ENCODE results near the gene GLUD2. TPM values are rescaled to one million over a fixed set of nuclear protein-coding genes. Genes with fewer than 3 reads are reported as not detected.

Gene GLUD2
- total RNA-seq, 1 donor from 2014 or later = 0.17 TPM

DNA sequence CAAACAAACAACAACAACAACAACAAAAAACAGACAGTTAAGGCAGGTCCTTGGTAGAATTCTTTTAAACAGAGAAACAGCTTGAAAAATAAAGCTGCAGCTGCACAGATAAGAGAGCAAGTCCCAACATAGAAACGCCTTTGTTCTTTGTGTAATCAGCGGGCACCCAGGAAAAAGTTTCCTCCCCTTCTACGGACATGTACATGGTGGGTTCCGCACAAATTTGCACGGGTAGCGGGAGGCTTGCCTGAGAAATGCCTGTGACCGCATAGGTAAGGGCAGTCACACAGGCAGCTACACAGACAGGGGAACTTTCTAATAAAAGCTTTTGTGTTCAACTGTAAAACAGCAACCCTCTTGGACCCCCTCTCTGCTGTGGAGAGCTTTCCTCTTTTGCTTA is 36.2 kb upstream of the GLUD2 start:
- no peak overlapping the region for H3K4me3 ChIP-seq (ENCODE audit: low read depth, low read length)
- TF ChIP-seq, protein P1, sequence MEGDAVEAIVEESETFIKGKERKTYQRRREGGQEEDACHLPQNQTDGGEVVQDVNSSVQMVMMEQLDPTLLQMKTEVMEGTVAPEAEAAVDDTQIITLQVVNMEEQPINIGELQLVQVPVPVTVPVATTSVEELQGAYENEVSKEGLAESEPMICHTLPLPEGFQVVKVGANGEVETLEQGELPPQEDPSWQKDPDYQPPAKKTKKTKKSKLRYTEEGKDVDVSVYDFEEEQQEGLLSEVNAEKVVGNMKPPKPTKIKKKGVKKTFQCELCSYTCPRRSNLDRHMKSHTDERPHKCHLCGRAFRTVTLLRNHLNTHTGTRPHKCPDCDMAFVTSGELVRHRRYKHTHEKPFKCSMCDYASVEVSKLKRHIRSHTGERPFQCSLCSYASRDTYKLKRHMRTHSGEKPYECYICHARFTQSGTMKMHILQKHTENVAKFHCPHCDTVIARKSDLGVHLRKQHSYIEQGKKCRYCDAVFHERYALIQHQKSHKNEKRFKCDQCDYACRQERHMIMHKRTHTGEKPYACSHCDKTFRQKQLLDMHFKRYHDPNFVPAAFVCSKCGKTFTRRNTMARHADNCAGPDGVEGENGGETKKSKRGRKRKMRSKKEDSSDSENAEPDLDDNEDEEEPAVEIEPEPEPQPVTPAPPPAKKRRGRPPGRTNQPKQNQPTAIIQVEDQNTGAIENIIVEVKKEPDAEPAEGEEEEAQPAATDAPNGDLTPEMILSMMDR (conservative IDR thresholded peaks at IDR 0.05; ENCODE audit: low read depth, low read length) = no peak
- DNase-seq (ENCODE audit: low read depth) = no peak

GRCh38 chrX:121013897-121014455 is 33.4 kb upstream of the GLUD2 start:
- H3K4me3 ChIP-seq (ENCODE audit: low read depth, low read length) = no peak overlapping the region
- DNase-seq (ENCODE audit: low read depth) = no peak
- TF ChIP-seq, protein P1 (conservative IDR thresholded peaks at IDR 0.05; ENCODE audit: low read depth, low read length) = no peak

DNA sequence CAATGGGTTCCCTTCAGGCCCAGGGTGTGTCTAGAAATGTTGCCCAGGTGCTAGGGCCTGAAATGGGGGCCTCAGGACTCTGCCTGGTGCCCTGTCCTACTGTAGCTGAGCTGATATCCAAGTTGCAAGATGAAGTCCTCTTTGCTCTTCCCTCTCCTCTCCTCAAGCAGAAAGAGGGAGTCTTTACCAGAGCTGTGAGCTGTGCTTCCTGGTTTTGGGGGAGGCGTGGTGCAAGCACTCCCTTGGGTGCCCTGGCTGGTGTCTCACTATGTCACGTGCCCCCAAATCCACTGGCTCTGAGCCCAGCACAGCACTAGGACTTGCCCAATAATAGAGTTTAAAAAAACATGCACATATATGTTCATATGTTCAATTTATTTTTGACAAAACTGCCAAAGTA is 32.6 kb upstream of the GLUD2 start:
- DNase-seq (ENCODE audit: low read depth) = no peak
- TF ChIP-seq, protein P1 (conservative IDR thresholded peaks at IDR 0.05; ENCODE audit: low read depth, low read length) = no peak
- H3K4me3 ChIP-seq (ENCODE audit: low read depth, low read length) = no peak overlapping the region

GRCh38 chrX:121028419-121028818 is 19.0 kb upstream of the GLUD2 start:
- DNase-seq (ENCODE audit: low read depth) = no peak
- TF ChIP-seq, protein P1 (conservative IDR thresholded peaks at IDR 0.05; ENCODE audit: low read depth, low read length) = no peak
- no peak overlapping the region for H3K4me3 ChIP-seq (ENCODE audit: low read depth, low read length)

GRCh38 chrX:121030083-121030482 is 17.3 kb upstream of the GLUD2 start:
- TF ChIP-seq, protein P1 (conservative IDR thresholded peaks at IDR 0.05; ENCODE audit: low read depth, low read length) = no peak
- no peak overlapping the region for H3K4me3 ChIP-seq (ENCODE audit: low read depth, low read length)
- DNase-seq (ENCODE audit: low read depth) = no peak

GRCh38 chrX:121032531-121032930 is 14.9 kb upstream of the GLUD2 start:
- TF ChIP-seq, protein P1 (conservative IDR thresholded peaks at IDR 0.05; ENCODE audit: low read depth, low read length) = no peak
- no peak for DNase-seq (ENCODE audit: low read depth)
- no peak overlapping the region for H3K4me3 ChIP-seq (ENCODE audit: low read depth, low read length)

- TF ChIP-seq, protein P1 (conservative IDR thresholded peaks at IDR 0.05; ENCODE audit: low read depth, low read length) = no peak
- no peak for DNase-seq (ENCODE audit: low read depth)
- no peak overlapping the region for H3K4me3 ChIP-seq (ENCODE audit: low read depth, low read length)
These were observed 11.3 kb upstream of the GLUD2 start for GRCh38 chrX:121036137-121036536.

Data from epithelial cell of proximal tubule (primary cell).